ENCODE results near the gene PLEKHH2.

Gene PLEKHH2

GRCh38 chr2:43616967-43617680 is 19.9 kb upstream of the PLEKHH2 start:
- TF ChIP-seq ESRRG (CRISPR knock-in tag; IDR thresholded peaks at IDR 0.05), result no peak
- no peak for TF ChIP-seq OSR1 (CRISPR knock-in tag; IDR thresholded peaks at IDR 0.05)
- no peak for TF ChIP-seq ZNF70 (CRISPR knock-in tag; IDR thresholded peaks at IDR 0.05)
- TF ChIP-seq ZFP3 (CRISPR knock-in tag; IDR thresholded peaks at IDR 0.05), result no peak
- TF ChIP-seq ISL1 (CRISPR knock-in tag; IDR thresholded peaks at IDR 0.05), result no peak
- TF ChIP-seq BACH2 (CRISPR knock-in tag; IDR thresholded peaks at IDR 0.05; ENCODE audit: borderline replicate concordance), result no peak
- TF ChIP-seq ZFP30 (CRISPR knock-in tag; IDR thresholded peaks at IDR 0.05), result no peak
- TF ChIP-seq CREB5 (CRISPR knock-in tag; IDR thresholded peaks at IDR 0.05; ENCODE audit: low read depth), result no peak
- no peak for TF ChIP-seq SNAI2 (CRISPR knock-in tag; IDR thresholded peaks at IDR 0.05)
- TF ChIP-seq ARNTL (CRISPR knock-in tag; IDR thresholded peaks at IDR 0.05; ENCODE audit: borderline replicate concordance, low read depth), result no peak
- TF ChIP-seq ZNF565 (CRISPR knock-in tag; conservative IDR thresholded peaks at IDR 0.05; ENCODE audit: low read depth), result no peak
- TF ChIP-seq, protein P1, sequence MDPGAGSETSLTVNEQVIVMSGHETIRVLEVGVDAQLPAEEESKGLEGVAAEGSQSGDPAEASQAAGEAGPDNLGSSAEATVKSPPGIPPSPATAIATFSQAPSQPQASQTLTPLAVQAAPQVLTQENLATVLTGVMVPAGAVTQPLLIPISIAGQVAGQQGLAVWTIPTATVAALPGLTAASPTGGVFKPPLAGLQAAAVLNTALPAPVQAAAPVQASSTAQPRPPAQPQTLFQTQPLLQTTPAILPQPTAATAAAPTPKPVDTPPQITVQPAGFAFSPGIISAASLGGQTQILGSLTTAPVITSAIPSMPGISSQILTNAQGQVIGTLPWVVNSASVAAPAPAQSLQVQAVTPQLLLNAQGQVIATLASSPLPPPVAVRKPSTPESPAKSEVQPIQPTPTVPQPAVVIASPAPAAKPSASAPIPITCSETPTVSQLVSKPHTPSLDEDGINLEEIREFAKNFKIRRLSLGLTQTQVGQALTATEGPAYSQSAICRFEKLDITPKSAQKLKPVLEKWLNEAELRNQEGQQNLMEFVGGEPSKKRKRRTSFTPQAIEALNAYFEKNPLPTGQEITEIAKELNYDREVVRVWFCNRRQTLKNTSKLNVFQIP (CRISPR knock-in tag; IDR thresholded peaks at IDR 0.05; ENCODE audit: borderline replicate concordance, low read depth), result no peak
- no peak for TF ChIP-seq GLIS3 (CRISPR knock-in tag; IDR thresholded peaks at IDR 0.05)
- TF ChIP-seq, protein P2, sequence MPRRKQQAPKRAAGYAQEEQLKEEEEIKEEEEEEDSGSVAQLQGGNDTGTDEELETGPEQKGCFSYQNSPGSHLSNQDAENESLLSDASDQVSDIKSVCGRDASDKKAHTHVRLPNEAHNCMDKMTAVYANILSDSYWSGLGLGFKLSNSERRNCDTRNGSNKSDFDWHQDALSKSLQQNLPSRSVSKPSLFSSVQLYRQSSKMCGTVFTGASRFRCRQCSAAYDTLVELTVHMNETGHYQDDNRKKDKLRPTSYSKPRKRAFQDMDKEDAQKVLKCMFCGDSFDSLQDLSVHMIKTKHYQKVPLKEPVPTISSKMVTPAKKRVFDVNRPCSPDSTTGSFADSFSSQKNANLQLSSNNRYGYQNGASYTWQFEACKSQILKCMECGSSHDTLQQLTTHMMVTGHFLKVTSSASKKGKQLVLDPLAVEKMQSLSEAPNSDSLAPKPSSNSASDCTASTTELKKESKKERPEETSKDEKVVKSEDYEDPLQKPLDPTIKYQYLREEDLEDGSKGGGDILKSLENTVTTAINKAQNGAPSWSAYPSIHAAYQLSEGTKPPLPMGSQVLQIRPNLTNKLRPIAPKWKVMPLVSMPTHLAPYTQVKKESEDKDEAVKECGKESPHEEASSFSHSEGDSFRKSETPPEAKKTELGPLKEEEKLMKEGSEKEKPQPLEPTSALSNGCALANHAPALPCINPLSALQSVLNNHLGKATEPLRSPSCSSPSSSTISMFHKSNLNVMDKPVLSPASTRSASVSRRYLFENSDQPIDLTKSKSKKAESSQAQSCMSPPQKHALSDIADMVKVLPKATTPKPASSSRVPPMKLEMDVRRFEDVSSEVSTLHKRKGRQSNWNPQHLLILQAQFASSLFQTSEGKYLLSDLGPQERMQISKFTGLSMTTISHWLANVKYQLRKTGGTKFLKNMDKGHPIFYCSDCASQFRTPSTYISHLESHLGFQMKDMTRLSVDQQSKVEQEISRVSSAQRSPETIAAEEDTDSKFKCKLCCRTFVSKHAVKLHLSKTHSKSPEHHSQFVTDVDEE (CRISPR knock-in tag; IDR thresholded peaks at IDR 0.05), result no peak
- no peak for TF ChIP-seq ZC3H10 (CRISPR knock-in tag; IDR thresholded peaks at IDR 0.05)
- TF ChIP-seq CSRNP3 (CRISPR knock-in tag; IDR thresholded peaks at IDR 0.05), result no peak
- no peak for TF ChIP-seq TOX (CRISPR knock-in tag; IDR thresholded peaks at IDR 0.05; ENCODE audit: borderline replicate concordance)
- no peak for TF ChIP-seq PPARA (CRISPR knock-in tag; IDR thresholded peaks at IDR 0.05; ENCODE audit: borderline replicate concordance)
- ATAC-seq, result no peak

- TF ChIP-seq ZFP3 (CRISPR knock-in tag; IDR thresholded peaks at IDR 0.05) (no peak), ZNF8 (CRISPR knock-in tag; IDR thresholded peaks at IDR 0.05) (no peak), ARNTL (CRISPR knock-in tag; IDR thresholded peaks at IDR 0.05; ENCODE audit: borderline replicate concordance, low read depth) (no peak), SNAI2 (CRISPR knock-in tag; IDR thresholded peaks at IDR 0.05) (no peak), ZNF565 (CRISPR knock-in tag; conservative IDR thresholded peaks at IDR 0.05; ENCODE audit: low read depth) (no peak), ESRRG (CRISPR knock-in tag; IDR thresholded peaks at IDR 0.05) (no peak), ZC3H10 (CRISPR knock-in tag; IDR thresholded peaks at IDR 0.05) (no peak), CSRNP3 (CRISPR knock-in tag; IDR thresholded peaks at IDR 0.05) (no peak)
- TF ChIP-seq, protein P2 (CRISPR knock-in tag; IDR thresholded peaks at IDR 0.05), result no peak
- TF ChIP-seq, protein P3, sequence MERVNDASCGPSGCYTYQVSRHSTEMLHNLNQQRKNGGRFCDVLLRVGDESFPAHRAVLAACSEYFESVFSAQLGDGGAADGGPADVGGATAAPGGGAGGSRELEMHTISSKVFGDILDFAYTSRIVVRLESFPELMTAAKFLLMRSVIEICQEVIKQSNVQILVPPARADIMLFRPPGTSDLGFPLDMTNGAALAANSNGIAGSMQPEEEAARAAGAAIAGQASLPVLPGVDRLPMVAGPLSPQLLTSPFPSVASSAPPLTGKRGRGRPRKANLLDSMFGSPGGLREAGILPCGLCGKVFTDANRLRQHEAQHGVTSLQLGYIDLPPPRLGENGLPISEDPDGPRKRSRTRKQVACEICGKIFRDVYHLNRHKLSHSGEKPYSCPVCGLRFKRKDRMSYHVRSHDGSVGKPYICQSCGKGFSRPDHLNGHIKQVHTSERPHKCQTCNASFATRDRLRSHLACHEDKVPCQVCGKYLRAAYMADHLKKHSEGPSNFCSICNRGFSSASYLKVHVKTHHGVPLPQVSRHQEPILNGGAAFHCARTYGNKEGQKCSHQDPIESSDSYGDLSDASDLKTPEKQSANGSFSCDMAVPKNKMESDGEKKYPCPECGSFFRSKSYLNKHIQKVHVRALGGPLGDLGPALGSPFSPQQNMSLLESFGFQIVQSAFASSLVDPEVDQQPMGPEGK (CRISPR knock-in tag; IDR thresholded peaks at IDR 0.05; ENCODE audit: borderline replicate concordance), result no peak
- no peak for ATAC-seq
Measured at GRCh38 chr2:43619511-43619910, 17.5 kb upstream of the PLEKHH2 start.

Data from SK-N-SH treated with all-trans-retinoic acid at 6 μM for 48 hours (cell line).